ENCODE data around the gene DENND6B.

DENND6B gene

GRCh38 chr22:50269970-50270665 is 56.7 kb downstream of the DENND6B start, which contains the start of gene MAPK11:
MAPK11 (minus strand) TSS chr22:50270380; CDS start chr22:50270292, 88 bp downstream.
- 0 out of 2 replicates have a peak, but pooled peaks have one; percentile 24 for TF ChIP-seq ZBTB7A (IDR thresholded peaks at IDR 0.05; ENCODE audit: low read depth)
- TF ChIP-seq NFIC (IDR thresholded peaks at IDR 0.05), result no peak

GRCh38 chr22:50269573-50269969 is 57.2 kb downstream of the DENND6B start:
- no peak for TF ChIP-seq EP300 (IDR thresholded peaks at IDR 0.05; ENCODE audit: borderline replicate concordance)
- peak; percentile 51; the same call in 1 of the 2 replicates for TF ChIP-seq ZBTB7A (IDR thresholded peaks at IDR 0.05; ENCODE audit: low read depth)

- TF ChIP-seq RAD21 (IDR thresholded peaks at IDR 0.05; ENCODE audit: low read depth) (no peak), USF1 (IDR thresholded peaks at IDR 0.05) (peak; percentile 93), MAX (IDR thresholded peaks at IDR 0.05) (peak; percentile 87), NFIC (IDR thresholded peaks at IDR 0.05) (peak; percentile 89)
Measured at GRCh38 chr22:50268655-50269113, 58.1 kb downstream of the DENND6B start.

- TF ChIP-seq REST (IDR thresholded peaks at IDR 0.05; ENCODE audit: low read depth) (no peak), EGR1 (IDR thresholded peaks at IDR 0.05) (0 out of 2 replicates have a peak, but pooled peaks have one; percentile 6), ZBTB7A (IDR thresholded peaks at IDR 0.05; ENCODE audit: low read depth) (peak; percentile 71; the same call in 1 of the 2 replicates), MAX (IDR thresholded peaks at IDR 0.05) (peak; percentile 76), TEAD4 (IDR thresholded peaks at IDR 0.05) (no peak), FOXM1 (IDR thresholded peaks at IDR 0.05; ENCODE audit: borderline replicate concordance, low read depth) (no peak), USF1 (IDR thresholded peaks at IDR 0.05) (no peak), TCF12 (IDR thresholded peaks at IDR 0.05; ENCODE audit: low read depth) (no peak), CREB1 (IDR thresholded peaks at IDR 0.05; ENCODE audit: low read depth) (no peak), RAD21 (IDR thresholded peaks at IDR 0.05; ENCODE audit: low read depth) (peak; percentile 42; the same call in 1 of the 2 replicates), CEBPB (IDR thresholded peaks at IDR 0.05) (no peak), TAF1 (IDR thresholded peaks at IDR 0.05; ENCODE audit: low read depth) (no peak)
Measured at GRCh38 chr22:50267591-50268390, 59.0 kb downstream of the DENND6B start.

GRCh38 chr22:50266994-50267393 is 59.8 kb downstream of the DENND6B start:
- no peak for TF ChIP-seq MAX (IDR thresholded peaks at IDR 0.05)
- TF ChIP-seq TCF12 (IDR thresholded peaks at IDR 0.05; ENCODE audit: low read depth), result no peak
- no peak for TF ChIP-seq TEAD4 (IDR thresholded peaks at IDR 0.05)
- no peak for TF ChIP-seq TAF1 (IDR thresholded peaks at IDR 0.05; ENCODE audit: low read depth)

GRCh38 chr22:50264946-50265669 is 61.7 kb downstream of the DENND6B start:
- peak; percentile 36; the same call in 1 of the 2 replicates for TF ChIP-seq REST (IDR thresholded peaks at IDR 0.05; ENCODE audit: low read depth)
- no peak for TF ChIP-seq FOXM1 (IDR thresholded peaks at IDR 0.05; ENCODE audit: borderline replicate concordance, low read depth)
- TF ChIP-seq CEBPB (IDR thresholded peaks at IDR 0.05), result no peak
- no peak for TF ChIP-seq CREB1 (IDR thresholded peaks at IDR 0.05; ENCODE audit: low read depth)

Data from Ishikawa (cell line).